Thyroid gland (tissue), 4 donors: ENCODE data around the gene OLFM2. TPM values are rescaled to one million over a fixed set of nuclear protein-coding genes. Genes with fewer than 3 reads are reported as not detected.

Experiments
- DNase-seq, 2 donors: peaks; one replicate each; pipeline ENCODE4 v3.0.0-alpha.2; 2019
- H3K27ac ChIP-seq, 3 donors: fragments of 200-600 bp; sonication (generic); 1 replicate in 2 of 3; 2 replicates in 1 of 3; pipeline ENCODE4 v1.5.1; 2016 to 2019; ENCODE audit warnings: mild to moderate bottlenecking in 1 of 3, moderate library complexity in 1 of 3
- H3K27me3 ChIP-seq: fragments of 200-600 bp; sonication (generic); one replicate; pipeline ENCODE4 v1.5.1; 2019
- H3K36me3 ChIP-seq, 2 donors: fragments of 200-600 bp; sonication (generic); one replicate each; pipeline ENCODE4 v1.5.1; 2016 to 2019
- H3K4me1 ChIP-seq, 2 donors: fragments of 200-600 bp; sonication (generic); one replicate each; pipeline ENCODE4 v1.5.1; 2017 to 2019
- H3K4me3 ChIP-seq, 3 donors: fragments of 200-600 bp; sonication (generic); replicated peaks in 1 of 3; 1 replicate in 2 of 3; 2 replicates in 1 of 3; pipeline ENCODE4 v1.5.1; 2016; ENCODE audit warnings: mild to moderate bottlenecking in 1 of 3
- H3K9me3 ChIP-seq: fragments of 200-600 bp; sonication (generic); one replicate; pipeline ENCODE4 v1.5.1; 2017
- POLR2A ChIP-seq, 2 donors: fragments of 450-650 bp; IDR thresholded peaks; one replicate each; pipeline ENCODE4 v1.6.1; 2017; ENCODE audit warnings: antibody characterized with exemption in 2 of 2, mild to moderate bottlenecking in 2 of 2, moderate library complexity in 1 of 2
- WGBS, 2 donors: methylation state at CpG; one replicate each; pipeline ENCODE4 v1.1.5; 2017; 5-methylcytosine and 5-hydroxymethylcytosine counted together
- intact Hi-C: fragments of 100-400 bp; cut with DNase I; formaldehyde crosslinking; loops from one replicate; pipeline ENCODE4 v1.15.1; 2023
- total RNA-seq, 4 donors: library from RNA; depleted of rRNA; stranded (reverse); fragments of >200 nt; gene quantifications; one replicate each; pipeline ENCODE4 v1.2.3, GENCODE V29; 2016
- TF ChIP-seq, protein P1 (sequence below), 6 experiments: fragments of 200-600 bp in 3 of 6; fragments of 450-650 bp in 3 of 6; sonication (generic) in 3 of 6; IDR thresholded peaks; one replicate each; pipeline ENCODE4 v1.5.1; 2016 to 2019; ENCODE audit warnings: antibody characterized with exemption in 6 of 6, mild to moderate bottlenecking in 2 of 6, inconsistent platforms in 1 of 6, moderate library complexity in 1 of 6

Gene OLFM2
- total RNA-seq, 4 donors from 2014 or later, result 19.5 to 42.7 (median 37.8) TPM

DNA sequence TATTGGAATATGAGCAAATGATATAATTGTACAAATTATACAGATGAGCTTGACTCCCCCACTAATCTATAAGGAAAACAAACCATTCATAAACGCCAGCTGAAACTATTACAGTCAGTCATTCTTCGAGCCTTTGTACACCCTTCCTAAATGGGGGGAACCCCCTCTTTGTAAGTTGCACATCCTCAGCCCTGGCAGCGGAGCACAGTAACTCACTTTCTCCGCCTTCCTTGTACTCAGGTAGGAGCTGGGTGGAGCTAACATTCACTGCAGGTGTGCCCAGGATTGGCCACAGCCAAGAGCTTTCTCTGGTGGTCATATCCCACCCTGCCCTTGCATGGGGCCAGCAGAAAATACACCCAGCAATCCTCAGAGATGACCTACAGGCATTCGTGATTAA, 72.6 kb downstream of the OLFM2 start:
- Histone ChIP-seq H3K4me3 (no peak overlapping the region), H3K27ac (no peak overlapping the region), H3K4me1 (no peaks in the 10 kb centered on the region), H3K9me3 (no peaks in the 10 kb centered on the region), H3K36me3 (no peaks in the 10 kb centered on the region), H3K27me3 (no peaks in the 10 kb centered on the region)
- WGBS, 2 donors, result 88 to 89% methylated on average over 5 of the region's 5 CpGs
- intact Hi-C loops, result no loop called here
- no peak for TF ChIP-seq POLR2A (IDR thresholded peaks at IDR 0.05)
- no peak for DNase-seq

DNA sequence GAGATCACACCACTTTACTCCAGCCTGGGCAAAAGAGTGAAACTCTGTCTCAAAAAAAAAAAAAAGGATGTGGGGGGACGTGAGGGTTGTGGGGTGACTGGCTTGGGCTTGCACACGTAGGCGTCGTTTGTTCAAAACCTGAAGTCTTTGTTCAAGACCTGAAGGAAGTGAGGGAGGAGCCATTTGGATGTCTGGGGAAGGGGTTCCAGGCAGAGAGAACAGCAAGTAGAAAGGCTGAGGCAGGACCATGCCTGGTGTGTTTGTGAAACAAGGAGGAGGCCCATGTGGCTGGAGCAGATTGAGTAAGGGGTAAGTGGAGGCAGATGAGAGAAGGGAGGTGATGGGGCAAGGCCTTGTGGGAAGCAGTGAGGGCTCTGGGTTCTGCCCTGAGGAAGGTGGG, 73.4 kb downstream of the OLFM2 start:
- no peaks in the 10 kb centered on the region for H3K9me3 ChIP-seq
- no peak for TF ChIP-seq POLR2A (IDR thresholded peaks at IDR 0.05)
- TF ChIP-seq, protein P1, sequence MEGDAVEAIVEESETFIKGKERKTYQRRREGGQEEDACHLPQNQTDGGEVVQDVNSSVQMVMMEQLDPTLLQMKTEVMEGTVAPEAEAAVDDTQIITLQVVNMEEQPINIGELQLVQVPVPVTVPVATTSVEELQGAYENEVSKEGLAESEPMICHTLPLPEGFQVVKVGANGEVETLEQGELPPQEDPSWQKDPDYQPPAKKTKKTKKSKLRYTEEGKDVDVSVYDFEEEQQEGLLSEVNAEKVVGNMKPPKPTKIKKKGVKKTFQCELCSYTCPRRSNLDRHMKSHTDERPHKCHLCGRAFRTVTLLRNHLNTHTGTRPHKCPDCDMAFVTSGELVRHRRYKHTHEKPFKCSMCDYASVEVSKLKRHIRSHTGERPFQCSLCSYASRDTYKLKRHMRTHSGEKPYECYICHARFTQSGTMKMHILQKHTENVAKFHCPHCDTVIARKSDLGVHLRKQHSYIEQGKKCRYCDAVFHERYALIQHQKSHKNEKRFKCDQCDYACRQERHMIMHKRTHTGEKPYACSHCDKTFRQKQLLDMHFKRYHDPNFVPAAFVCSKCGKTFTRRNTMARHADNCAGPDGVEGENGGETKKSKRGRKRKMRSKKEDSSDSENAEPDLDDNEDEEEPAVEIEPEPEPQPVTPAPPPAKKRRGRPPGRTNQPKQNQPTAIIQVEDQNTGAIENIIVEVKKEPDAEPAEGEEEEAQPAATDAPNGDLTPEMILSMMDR (IDR thresholded peaks at IDR 0.05), result no peak
- WGBS, 2 donors, result 70 to 80% methylated on average over 4 of the region's 4 CpGs

DNA sequence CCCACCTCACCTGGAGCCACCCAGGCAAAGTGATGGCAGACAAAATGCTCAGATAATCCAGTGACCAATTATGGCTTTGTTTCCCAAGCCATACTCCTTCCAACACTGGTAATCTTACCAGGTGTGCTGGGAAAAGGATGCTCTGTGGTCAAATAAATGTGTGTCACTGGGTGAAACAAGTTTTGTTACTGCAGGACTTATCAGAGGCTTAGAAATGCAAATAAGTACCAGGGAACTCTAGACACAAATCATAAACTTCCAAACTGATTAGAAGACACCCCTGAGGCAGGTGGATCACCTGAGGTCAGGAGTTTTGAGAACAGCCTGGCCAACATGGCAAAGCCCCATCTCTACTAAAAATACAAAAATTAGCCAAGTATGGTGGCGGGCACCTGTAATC, 74.8 kb downstream of the OLFM2 start:
- intact Hi-C loops, result no loop called here
- no peak overlapping the region for H3K4me3 ChIP-seq
- no peaks in the 10 kb centered on the region for H3K27me3 ChIP-seq
- H3K27ac ChIP-seq, result no peak overlapping the region
- no peak for TF ChIP-seq POLR2A (IDR thresholded peaks at IDR 0.05)
- TF ChIP-seq, protein P1 (IDR thresholded peaks at IDR 0.05), result no peak
- 94 to 100% methylated on average over 1 of the region's 1 CpG for WGBS, 2 donors
- DNase-seq, result no peak
- H3K36me3 ChIP-seq, result no peaks in the 10 kb centered on the region
- no peaks in the 10 kb centered on the region for H3K9me3 ChIP-seq
- H3K4me1 ChIP-seq, result no peaks in the 10 kb centered on the region

More for the DNA sequence above, 73.4 kb downstream of the OLFM2 start:
- no peaks in the 10 kb centered on the region for H3K27me3 ChIP-seq
- H3K27ac ChIP-seq, result no peak overlapping the region
- intact Hi-C loops, result no loop called here
- H3K4me1 ChIP-seq, result no peaks in the 10 kb centered on the region
- H3K36me3 ChIP-seq, result no peaks in the 10 kb centered on the region
- H3K4me3 ChIP-seq, result no peak overlapping the region
- DNase-seq, result no peak

DNA sequence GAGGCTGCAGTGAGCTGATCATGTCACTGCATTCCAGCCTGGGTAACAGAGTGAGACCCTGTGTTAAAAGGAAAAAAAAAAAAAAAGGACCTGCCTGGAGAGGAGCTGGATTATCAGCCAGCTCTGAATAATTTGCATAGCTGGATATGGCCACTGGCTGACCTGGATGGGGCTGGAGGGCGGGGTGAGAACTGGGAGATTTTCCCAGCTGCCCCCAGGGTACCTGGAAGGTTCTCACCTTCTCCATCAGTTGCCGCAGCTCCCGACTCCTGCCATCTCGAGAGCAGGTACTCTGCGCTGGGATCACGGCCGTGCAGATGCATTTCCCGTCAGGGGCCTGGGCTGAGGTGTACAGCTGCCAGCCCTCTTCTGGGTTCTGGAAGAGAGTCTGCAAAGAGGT, 75.9 kb downstream of the OLFM2 start:
- Histone ChIP-seq H3K36me3 (no peaks in the 10 kb centered on the region), H3K27ac (no peak overlapping the region), H3K9me3 (no peaks in the 10 kb centered on the region), H3K4me1 (no peaks in the 10 kb centered on the region), H3K27me3 (no peaks in the 10 kb centered on the region), H3K4me3 (no peak overlapping the region)
- TF ChIP-seq, protein P1 (IDR thresholded peaks at IDR 0.05), result no peak
- TF ChIP-seq POLR2A (IDR thresholded peaks at IDR 0.05), result no peak
- intact Hi-C loops, result no loop called here
- no peak for DNase-seq
- 84 to 90% methylated on average over 8 of the region's 8 CpGs for WGBS, 2 donors

DNA sequence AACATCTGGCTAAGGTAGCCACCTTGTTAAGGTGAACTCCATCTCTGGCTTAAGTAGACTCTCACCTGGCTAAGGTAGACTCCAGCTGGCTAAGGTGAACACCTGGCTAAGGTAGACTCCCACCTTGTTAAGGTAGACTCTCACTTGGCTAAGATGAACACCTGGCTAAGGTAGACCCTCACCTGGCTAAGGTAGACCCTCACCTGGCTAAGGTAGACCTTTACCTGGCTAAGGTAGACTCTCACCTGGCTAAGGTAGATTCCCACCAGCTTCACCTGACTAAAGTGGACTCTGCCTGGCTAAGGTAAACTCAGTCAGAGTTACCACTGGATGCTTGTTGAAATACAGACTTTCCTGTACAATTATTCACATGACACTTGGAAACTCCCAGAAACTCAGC, 77.5 kb downstream of the OLFM2 start:
- Histone ChIP-seq H3K9me3 (no peaks in the 10 kb centered on the region), H3K4me1 (no peaks in the 10 kb centered on the region), H3K27ac (no peak overlapping the region), H3K36me3 (no peaks in the 10 kb centered on the region), H3K27me3 (no peaks in the 10 kb centered on the region), H3K4me3 (no peak overlapping the region)
- intact Hi-C loops, result no loop called here
- no peak for DNase-seq
- TF ChIP-seq, protein P1 (IDR thresholded peaks at IDR 0.05), result no peak
- no peak for TF ChIP-seq POLR2A (IDR thresholded peaks at IDR 0.05)
